Nephron (organoid): ENCODE results near the gene CYTH1.

Source experiments
- H3K27ac Mint-ChIP-seq, 3 experiments: 2 replicates each; pipeline ENCODE4 v1.8.0; 2020; ENCODE audit warnings: mixed read lengths in 3 of 3, mild to moderate bottlenecking in 2 of 3, moderate library complexity in 1 of 3
- H3K27me3 Mint-ChIP-seq: 2 replicates; pipeline ENCODE4 v1.8.0; 2021; ENCODE audit warnings: low read depth, mild to moderate bottlenecking, moderate library complexity, mixed read lengths
- H3K36me3 Mint-ChIP-seq: 2 replicates; pipeline ENCODE4 v1.8.0; 2020; ENCODE audit warnings: low read depth, mixed read lengths
- H3K4me1 Mint-ChIP-seq: 2 replicates; pipeline ENCODE4 v1.8.0; 2020; ENCODE audit warnings: mixed read lengths
- H3K4me3 Mint-ChIP-seq, 3 experiments: 2 replicates each; pipeline ENCODE4 v1.8.0; 2020; ENCODE audit warnings: mild to moderate bottlenecking in 3 of 3, mixed read lengths in 3 of 3, moderate library complexity in 2 of 3
- H3K9me3 Mint-ChIP-seq: 2 replicates; pipeline ENCODE4 v1.8.0; 2020; ENCODE audit warnings: mixed read lengths
- TF ChIP-seq, protein P1 (sequence below), 3 experiments: fragments of 200-600 bp; sonication (generic); IDR thresholded peaks; one replicate each; pipeline ENCODE4 v1.5.0; 2021; ENCODE audit warnings: antibody characterized with exemption in 3 of 3; ENCODE audit not compliant: unreplicated experiment in 3 of 3

CYTH1 gene

DNA sequence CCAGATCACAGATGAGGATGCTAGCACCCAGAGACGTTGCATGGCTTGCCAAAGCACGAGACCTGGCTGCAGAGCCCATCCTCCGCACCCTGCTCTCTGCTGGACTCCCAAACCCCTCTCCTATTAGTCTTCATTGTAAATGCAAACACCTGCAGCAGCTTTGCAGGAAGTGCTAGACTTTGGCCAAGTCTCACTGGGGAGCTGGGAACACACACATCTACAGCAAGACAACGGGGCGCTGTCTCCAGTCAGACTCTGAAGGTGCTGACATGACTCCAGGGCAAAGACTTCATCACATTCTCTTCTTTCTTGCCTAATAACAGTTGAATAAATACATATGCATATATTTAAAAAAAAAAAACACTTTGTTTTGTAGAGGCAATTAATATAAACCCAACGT, 43.8 kb downstream of the CYTH1 start:
- H3K36me3 Mint-ChIP-seq: no peaks in the 10 kb centered on the region
- TF ChIP-seq, protein P1, sequence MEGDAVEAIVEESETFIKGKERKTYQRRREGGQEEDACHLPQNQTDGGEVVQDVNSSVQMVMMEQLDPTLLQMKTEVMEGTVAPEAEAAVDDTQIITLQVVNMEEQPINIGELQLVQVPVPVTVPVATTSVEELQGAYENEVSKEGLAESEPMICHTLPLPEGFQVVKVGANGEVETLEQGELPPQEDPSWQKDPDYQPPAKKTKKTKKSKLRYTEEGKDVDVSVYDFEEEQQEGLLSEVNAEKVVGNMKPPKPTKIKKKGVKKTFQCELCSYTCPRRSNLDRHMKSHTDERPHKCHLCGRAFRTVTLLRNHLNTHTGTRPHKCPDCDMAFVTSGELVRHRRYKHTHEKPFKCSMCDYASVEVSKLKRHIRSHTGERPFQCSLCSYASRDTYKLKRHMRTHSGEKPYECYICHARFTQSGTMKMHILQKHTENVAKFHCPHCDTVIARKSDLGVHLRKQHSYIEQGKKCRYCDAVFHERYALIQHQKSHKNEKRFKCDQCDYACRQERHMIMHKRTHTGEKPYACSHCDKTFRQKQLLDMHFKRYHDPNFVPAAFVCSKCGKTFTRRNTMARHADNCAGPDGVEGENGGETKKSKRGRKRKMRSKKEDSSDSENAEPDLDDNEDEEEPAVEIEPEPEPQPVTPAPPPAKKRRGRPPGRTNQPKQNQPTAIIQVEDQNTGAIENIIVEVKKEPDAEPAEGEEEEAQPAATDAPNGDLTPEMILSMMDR (IDR thresholded peaks at IDR 0.05; ENCODE audit: unreplicated experiment in 3 of 3): no peak
- H3K27me3 Mint-ChIP-seq: no peaks in the 10 kb centered on the region
- H3K27ac Mint-ChIP-seq: no peak overlapping the region
- no peaks in the 10 kb centered on the region for H3K9me3 Mint-ChIP-seq
- peaks cover 50% of the 10 kb centered on the region for H3K4me1 Mint-ChIP-seq
- H3K4me3 Mint-ChIP-seq: no peak overlapping the region

DNA sequence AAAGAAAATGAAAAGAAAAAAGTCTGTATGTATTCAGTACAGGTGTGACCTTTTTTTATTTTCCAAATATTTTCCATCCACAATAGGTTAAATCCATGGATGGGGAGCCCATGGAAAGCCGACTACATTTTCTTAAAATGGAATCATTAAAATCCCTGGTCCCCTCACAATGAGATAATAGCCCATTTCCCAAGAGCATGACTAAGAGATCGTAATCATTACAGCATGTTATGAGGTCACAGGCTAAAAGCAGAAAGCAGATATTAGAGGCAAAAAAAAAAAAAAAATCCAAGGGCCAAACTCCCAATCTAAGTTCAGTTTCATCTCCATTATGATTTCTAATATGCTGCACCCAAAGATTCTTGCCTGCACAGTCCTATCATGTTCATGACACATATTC, 44.7 kb downstream of the CYTH1 start:
- Mint-ChIP-seq H3K27ac (no peak overlapping the region), H3K27me3 (no peaks in the 10 kb centered on the region), H3K4me3 (no peak overlapping the region), H3K9me3 (no peaks in the 10 kb centered on the region), H3K4me1 (peaks cover 52% of the 10 kb centered on the region), H3K36me3 (no peaks in the 10 kb centered on the region)
- TF ChIP-seq, protein P1 (IDR thresholded peaks at IDR 0.05; ENCODE audit: unreplicated experiment in 3 of 3): no peak

DNA sequence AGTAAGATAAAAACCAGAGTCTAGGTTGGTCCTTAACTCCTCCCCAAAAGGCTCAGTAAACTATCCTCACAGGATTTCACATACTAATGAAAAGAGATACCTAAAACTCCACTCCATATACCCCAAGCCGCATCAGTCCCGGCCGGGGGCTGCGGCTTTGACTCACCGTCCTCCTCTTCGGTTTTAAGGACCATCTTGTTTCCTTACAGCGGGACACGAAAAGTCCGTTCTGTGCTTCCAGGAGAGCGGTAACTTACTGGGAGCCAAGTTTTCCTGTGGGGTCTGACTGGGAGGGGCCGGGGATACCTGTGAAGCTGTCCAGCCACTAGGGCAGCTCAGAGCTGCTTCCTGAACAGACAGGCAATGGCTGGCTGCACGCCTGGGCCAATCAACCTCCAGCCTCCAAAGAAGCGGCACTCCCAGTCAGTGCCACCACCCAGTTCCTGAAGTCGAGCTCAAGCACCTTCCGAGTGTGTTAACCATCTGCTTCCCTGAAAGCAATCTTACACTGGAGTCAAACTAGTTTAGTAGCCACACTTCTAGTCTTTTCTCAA, 45.5 kb downstream of the CYTH1 start:
- peaks cover 46% of the 10 kb centered on the region for H3K4me1 Mint-ChIP-seq
- no peaks in the 10 kb centered on the region for H3K9me3 Mint-ChIP-seq
- H3K27me3 Mint-ChIP-seq: no peaks in the 10 kb centered on the region
- no peak overlapping the region for H3K4me3 Mint-ChIP-seq
- TF ChIP-seq, protein P1 (IDR thresholded peaks at IDR 0.05; ENCODE audit: unreplicated experiment in 3 of 3): no peak
- H3K27ac Mint-ChIP-seq: peak overlapping the region in 2 of 3 experiments; percentile 9 to 13
- no peaks in the 10 kb centered on the region for H3K36me3 Mint-ChIP-seq

DNA sequence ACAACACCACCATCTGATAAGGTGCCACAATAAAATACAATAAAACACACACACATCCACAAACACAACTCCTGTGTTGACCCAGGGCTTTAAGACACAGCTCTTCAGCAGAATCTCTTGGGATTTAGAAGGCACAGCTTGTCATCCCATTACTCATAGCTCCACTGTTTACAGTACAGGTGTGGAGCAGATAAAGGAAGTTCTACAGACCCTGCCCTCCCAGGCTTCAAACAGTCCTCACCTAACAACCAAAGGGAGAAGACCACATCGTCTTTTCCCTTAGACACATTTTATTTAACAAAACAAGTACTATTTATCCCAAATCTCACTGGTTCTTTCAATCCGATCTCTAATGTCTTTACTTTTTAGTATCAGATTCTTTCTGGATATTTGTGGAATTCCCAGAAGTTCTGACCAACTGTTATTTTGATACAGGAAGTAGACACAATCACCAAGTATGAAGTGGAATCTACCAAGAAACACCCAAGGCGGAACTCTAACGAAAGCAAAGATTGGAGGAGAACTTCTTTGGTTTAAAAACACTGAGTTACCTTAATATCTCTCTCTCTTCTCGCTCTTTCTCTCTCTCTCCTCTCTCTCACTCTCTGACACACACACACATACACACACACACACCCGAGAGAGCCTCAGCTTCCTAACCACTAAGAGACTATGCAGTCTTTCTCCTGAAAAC, 46.1 kb downstream of the CYTH1 start:
- TF ChIP-seq, protein P1 (IDR thresholded peaks at IDR 0.05; ENCODE audit: unreplicated experiment in 3 of 3): no peak
- Mint-ChIP-seq H3K36me3 (no peaks in the 10 kb centered on the region), H3K27ac (peak overlapping the region in 2 of 3 experiments; percentile 9 to 13), H3K4me3 (no peak overlapping the region), H3K27me3 (no peaks in the 10 kb centered on the region), H3K9me3 (no peaks in the 10 kb centered on the region), H3K4me1 (peaks cover 46% of the 10 kb centered on the region)

DNA sequence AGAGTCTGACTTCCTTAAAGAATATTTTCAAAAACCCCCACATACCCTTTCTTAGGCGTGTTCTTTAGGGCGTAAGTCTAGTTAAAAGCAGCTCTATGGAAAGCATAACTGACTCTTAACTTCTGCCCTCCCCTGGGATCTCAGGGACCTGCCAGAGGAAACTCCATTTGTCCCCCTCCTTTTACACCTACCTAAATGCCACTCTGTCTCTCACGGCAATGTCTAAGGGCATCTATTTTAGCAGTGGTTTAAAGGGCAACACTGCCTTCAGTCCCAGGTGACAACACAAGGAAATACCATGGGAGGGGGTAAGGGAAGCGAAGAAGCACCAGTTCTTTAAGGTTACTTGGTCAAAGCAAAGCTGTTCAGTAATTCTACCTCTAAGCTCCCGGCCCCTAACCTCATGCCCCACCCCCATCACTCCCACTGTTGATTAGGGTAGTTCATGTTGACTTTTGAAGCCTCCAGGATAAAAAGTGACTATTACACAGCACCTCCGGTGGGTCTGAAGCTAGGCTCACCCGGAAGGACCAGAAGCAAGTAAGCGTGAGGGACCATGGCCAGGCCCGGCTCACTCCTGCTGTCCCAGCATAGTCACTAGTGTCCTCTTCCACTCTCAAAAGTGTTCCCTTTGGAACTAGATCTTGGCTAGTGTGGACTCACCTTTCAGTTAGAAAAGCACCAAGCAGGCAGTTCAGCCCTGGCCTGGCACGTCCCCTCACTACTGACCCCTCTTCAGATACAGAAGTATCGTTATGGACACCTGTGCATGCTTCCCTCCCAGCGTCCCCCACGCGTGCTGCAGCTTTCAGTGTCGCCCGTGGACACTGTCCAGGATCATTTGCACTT, 47.1 kb downstream of the CYTH1 start:
- TF ChIP-seq, protein P1 (IDR thresholded peaks at IDR 0.05; ENCODE audit: unreplicated experiment in 3 of 3): no peak
- Mint-ChIP-seq H3K4me1 (peaks cover 46% of the 10 kb centered on the region), H3K4me3 (no peak overlapping the region), H3K27me3 (no peaks in the 10 kb centered on the region), H3K36me3 (no peaks in the 10 kb centered on the region), H3K9me3 (no peaks in the 10 kb centered on the region), H3K27ac (no peak overlapping the region)
